GM12878 (cell line): ENCODE results near the gene URB1. TPM values are rescaled to one million over a fixed set of nuclear protein-coding genes. Genes with fewer than 3 reads are reported as not detected.

Source experiments
- ATAC-seq: fragments of 200-7000 bp; cut with Tn5 transposase; 3 replicates; pipeline ENCODE4 v1.9.1; 2020; ENCODE audit warnings: mild to moderate bottlenecking, moderate library complexity
- BruUV-seq: library from RNA; stranded (reverse); fragments of 400-500 nt; replicated peaks from 2 replicates; lab custom pipeline; 2021; lab: Mats Ljungman, UMichigan
- CTCF ChIA-PET: fragments of 300-600 bp; sonication (Branson Sonifier 250); formaldehyde crosslinking; extraction: SDS; loops from one replicate; lab custom pipeline; 2021; ENCODE audit warnings: inconsistent platforms; lab: Yijun Ruan, JAX
- POLR2A ChIA-PET: fragments of 350-600 bp; formaldehyde crosslinking; extraction: SDS; loops from one replicate; lab custom pipeline; 2021; ENCODE audit warnings: inconsistent platforms; lab: Charles Lee
- RAD21 ChIA-PET: fragments of 300-600 bp; sonication (Branson Sonifier 250); formaldehyde crosslinking; loops from one replicate; lab custom pipeline; 2023; ENCODE audit warnings: antibody characterized with exemption; ENCODE audit not compliant: unreplicated experiment; lab: Charles Lee
- SMC1A ChIA-PET: fragments of 300-600 bp; sonication (Branson Sonifier 250); formaldehyde crosslinking; loops from one replicate; lab custom pipeline; 2023; ENCODE audit not compliant: unreplicated experiment, uncharacterized antibody; lab: Charles Lee
- DNase-seq: peaks from one replicate; pipeline ENCODE4 v3.0.0-alpha.2; 2011; ENCODE audit warnings: low read depth, low spot score
- FAIRE-seq: peaks from 3 replicates; lab custom pipeline; 2011; peaks lifted over from hg19 to GRCh38; lab: Jason Lieb, UNC
- H2AFZ ChIP-seq: 2 replicates; pipeline ENCODE4 v1.6.0; 2011; ENCODE audit warnings: low read depth, low read length, control low read depth; ENCODE audit not compliant: control insufficient read depth
- H3K27ac ChIP-seq: 2 replicates; pipeline ENCODE4 v1.5.1; 2011; ENCODE audit warnings: control low read depth; ENCODE audit not compliant: control insufficient read depth, insufficient read depth
- H3K27me3 ChIP-seq, 2 experiments: replicated peaks in 1 of 2; 2 replicates each; pipeline versions ENCODE4 v1.6.0 to v1.6.1; 2011; ENCODE audit warnings: low read length in 1 of 2; ENCODE audit not compliant: control insufficient read depth in 2 of 2, insufficient read depth in 2 of 2
- H3K36me3 ChIP-seq, 2 experiments: 2 replicates each; pipeline ENCODE4 v1.5.1; 2011; ENCODE audit warnings: low read length in 1 of 2; ENCODE audit not compliant: control insufficient read depth in 2 of 2, insufficient read depth in 2 of 2
- H3K4me1 ChIP-seq: 2 replicates; pipeline ENCODE4 v1.6.1; 2011; ENCODE audit warnings: mild to moderate bottlenecking, low read length, moderate library complexity, mixed read lengths; ENCODE audit not compliant: control insufficient read depth, insufficient read depth
- H3K4me2 ChIP-seq: 2 replicates; pipeline ENCODE4 v1.6.0; 2011; ENCODE audit warnings: control low read depth; ENCODE audit not compliant: control insufficient read depth, insufficient read depth
- H3K4me3 ChIP-seq: fragments of 200-600 bp; sonication (generic); 2 replicates; pipeline ENCODE4 v1.5.1; 2016
- H3K79me2 ChIP-seq: 2 replicates; pipeline ENCODE4 v1.6.0; 2011; ENCODE audit warnings: low read length; ENCODE audit not compliant: control insufficient read depth, insufficient read depth
- H3K9ac ChIP-seq: 2 replicates; pipeline ENCODE4 v1.8.0; 2011; ENCODE audit warnings: low read length, control low read depth, mixed read lengths; ENCODE audit not compliant: control insufficient read depth, insufficient read depth
- H3K9me3 ChIP-seq: replicated peaks from 3 replicates; pipeline ENCODE4 v1.5.1; 2011; ENCODE audit warnings: mild to moderate bottlenecking, low read length; ENCODE audit not compliant: control insufficient read depth, insufficient read depth
- H4K20me1 ChIP-seq: 2 replicates; pipeline ENCODE4 v1.6.0; 2011; ENCODE audit not compliant: control insufficient read depth, insufficient read depth
- BACH1 ChIP-seq: fragments of 450-650 bp; IDR thresholded peaks from 2 replicates; pipeline ENCODE4 v1.6.1; 2017; ENCODE audit warnings: mild to moderate bottlenecking, borderline replicate concordance
- BRCA1 ChIP-seq: IDR thresholded peaks from 2 replicates; pipeline ENCODE4 v1.6.1; 2011; ENCODE audit warnings: low read depth, low read length, improper control_type of control experiment
- SIN3A ChIP-seq: IDR thresholded peaks from 2 replicates; pipeline ENCODE4 v1.6.1; 2012; ENCODE audit warnings: low read depth, low read length, improper control_type of control experiment
- WRNIP1 ChIP-seq: IDR thresholded peaks from 2 replicates; pipeline ENCODE4 v1.6.1; 2011; ENCODE audit warnings: low read depth, low read length, improper control_type of control experiment, borderline replicate concordance
- ZNF384 ChIP-seq: IDR thresholded peaks from 2 replicates; pipeline ENCODE4 v1.6.1; 2012; ENCODE audit warnings: low read depth, mild to moderate bottlenecking, low read length, improper control_type of control experiment, borderline replicate concordance
- WGBS: methylation state at CpG from one replicate; pipeline ENCODE4 v1.1.6; 2016; ENCODE audit warnings: low lambda C conversion rate; ENCODE audit not compliant: insufficient replicate concordance, insufficient coverage; ENCODE audit errors: missing lambda C conversion rate; 5-methylcytosine and 5-hydroxymethylcytosine counted together
- in situ Hi-C: fragments of 300-500 bp; cut with MboI; formaldehyde crosslinking; loops from 9 replicates; pipeline ENCODE4 v1.14.3; 2018; ENCODE audit warnings: mixed read lengths
- intact Hi-C: fragments of 100-400 bp; cut with micrococcal nuclease; formaldehyde crosslinking; loops from one replicate; pipeline ENCODE4 v1.14.2; 2022; ENCODE audit not compliant: unreplicated experiment
- polyA plus RNA-seq, 11 experiments: library from polyadenylated mRNA; depleted of rRNA in 4 of 11; unstranded in 6 of 11; stranded (reverse) in 5 of 11; fragments of >200 nt; fragmentation: Nextera tagmentation in 4 of 11; fragmentation: Illumina TruSeq in 1 of 11; extraction: Ambion mirVana in 4 of 11; extraction: Trizol in 1 of 11; gene quantifications; 1 replicate in 1 of 11; 2 replicates in 10 of 11; pipeline versions ENCODE4 v1.2.1 to v1.2.3, GENCODE V29; 2011 to 2016; ENCODE audit warnings: inconsistent platforms in 2 of 11, missing spikeins in 2 of 11, low read depth in 1 of 11
- total RNA-seq, 4 experiments: library from RNA; depleted of rRNA in 3 of 4; stranded (reverse); fragments of >200 nt in 3 of 4; fragmentation: Illumina TruSeq in 1 of 4; extraction: Trizol in 1 of 4; gene quantifications; 2 replicates each; pipeline versions ENCODE4 v1.2.1 to v1.2.3, GENCODE V29; 2013 to 2021
- TF ChIP-seq, protein P1 (sequence below): IDR thresholded peaks from 2 replicates; pipeline ENCODE4 v1.6.1; 2011; ENCODE audit warnings: low read depth, low read length, improper control_type of control experiment, borderline replicate concordance
- TF ChIP-seq, protein P2 (sequence below): IDR thresholded peaks from 2 replicates; pipeline ENCODE4 v1.6.1; 2012; ENCODE audit warnings: improper control_type of control experiment, low read depth, low read length; ENCODE audit not compliant: insufficient replicate concordance
- TF ChIP-seq, protein P3 (sequence below): fragments of 150-350 bp; IDR thresholded peaks from 2 replicates; pipeline ENCODE4 v1.6.1; 2016; ENCODE audit warnings: low read depth, low read length
- TF ChIP-seq, protein P4 (sequence below): fragments of 450-650 bp; formaldehyde crosslinking; IDR thresholded peaks from 2 replicates; pipeline ENCODE4 v1.5.0; 2022; ENCODE audit warnings: mild to moderate bottlenecking, missing genetic modification characterization

Gene URB1
- total and polyA plus RNA-seq, 10 of the 15 experiments (the other 5 are each of a cell fraction or from before 2014, with no cell fraction given) = 0.56 to 23.2 (median 8.9) TPM

DNA sequence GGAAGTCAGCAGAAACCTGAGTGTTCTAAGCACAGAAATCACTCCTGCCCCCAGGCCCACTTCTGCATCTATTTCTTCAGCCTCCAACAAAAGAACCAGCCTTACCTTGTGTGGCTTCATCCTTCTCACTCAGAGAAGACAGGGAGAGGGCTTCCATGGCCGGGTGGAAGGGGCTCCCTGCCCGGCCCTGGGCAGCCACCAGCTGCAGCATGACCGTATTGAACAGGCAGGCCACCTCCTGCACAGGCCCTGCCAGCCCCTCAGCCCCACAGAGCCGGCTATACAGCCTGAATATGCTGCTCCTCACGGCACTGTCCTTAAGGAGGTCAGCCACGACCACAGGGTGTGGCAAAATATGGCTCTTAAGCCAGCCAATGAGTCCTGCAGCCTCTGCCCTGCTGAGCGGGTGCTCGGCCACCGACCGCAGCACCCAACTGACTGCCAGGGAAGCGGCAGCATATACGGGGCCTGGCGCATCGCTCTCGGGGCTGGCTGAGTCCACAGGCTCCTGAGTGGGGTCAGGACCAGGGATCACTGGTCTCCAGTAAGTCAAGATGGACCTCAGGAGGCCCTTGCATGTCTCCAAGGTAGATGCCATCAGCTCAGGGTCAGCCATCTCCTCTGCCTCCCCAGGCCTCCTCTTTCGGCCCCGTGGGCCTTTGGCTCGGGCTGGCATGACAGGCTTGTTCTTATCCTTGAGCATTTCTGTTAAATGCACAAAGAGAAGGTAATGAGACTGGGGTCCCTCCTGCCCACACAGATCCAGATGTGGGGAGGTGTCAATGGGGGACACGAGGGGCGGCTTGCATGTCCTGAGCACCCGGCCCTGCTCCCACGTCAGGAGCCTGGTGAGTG lies 76.2 kb downstream of the URB1 start:
- BruUV-seq = no TSS peak
- intact Hi-C loops (no loop called here), in situ Hi-C loops (no loop called here)
- no peaks in the 10 kb centered on the region for H3K4me1 ChIP-seq
- H3K4me3 ChIP-seq = no peak overlapping the region
- CTCF ChIA-PET = no interaction called here
- POLR2A ChIA-PET = no interaction called here
- H3K79me2 ChIP-seq = no peaks in the 10 kb centered on the region
- H4K20me1 ChIP-seq = no peaks in the 10 kb centered on the region
- no peak overlapping the region for H2AFZ ChIP-seq
- RAD21 ChIA-PET = no interaction called here
- H3K27ac ChIP-seq = no peak overlapping the region
- FAIRE-seq = no peak
- SMC1A ChIA-PET = no interaction called here
- no peaks in the 10 kb centered on the region for H3K9me3 ChIP-seq
- H3K9ac ChIP-seq = no peak overlapping the region
- H3K4me2 ChIP-seq = no peak overlapping the region
- H3K36me3 ChIP-seq = peaks cover 31 to 37% of the 10 kb centered on the region in 2 experiments
- ATAC-seq = no peak
- WGBS = 95% methylated on average over 20 of the region's 22 CpGs
- DNase-seq = no peak
- H3K27me3 ChIP-seq = no peaks in the 10 kb centered on the region
- TF ChIP-seq WRNIP1 = no peak
- TF ChIP-seq, protein P1, sequence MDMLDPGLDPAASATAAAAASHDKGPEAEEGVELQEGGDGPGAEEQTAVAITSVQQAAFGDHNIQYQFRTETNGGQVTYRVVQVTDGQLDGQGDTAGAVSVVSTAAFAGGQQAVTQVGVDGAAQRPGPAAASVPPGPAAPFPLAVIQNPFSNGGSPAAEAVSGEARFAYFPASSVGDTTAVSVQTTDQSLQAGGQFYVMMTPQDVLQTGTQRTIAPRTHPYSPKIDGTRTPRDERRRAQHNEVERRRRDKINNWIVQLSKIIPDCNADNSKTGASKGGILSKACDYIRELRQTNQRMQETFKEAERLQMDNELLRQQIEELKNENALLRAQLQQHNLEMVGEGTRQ = no peak
- TF ChIP-seq, protein P2, sequence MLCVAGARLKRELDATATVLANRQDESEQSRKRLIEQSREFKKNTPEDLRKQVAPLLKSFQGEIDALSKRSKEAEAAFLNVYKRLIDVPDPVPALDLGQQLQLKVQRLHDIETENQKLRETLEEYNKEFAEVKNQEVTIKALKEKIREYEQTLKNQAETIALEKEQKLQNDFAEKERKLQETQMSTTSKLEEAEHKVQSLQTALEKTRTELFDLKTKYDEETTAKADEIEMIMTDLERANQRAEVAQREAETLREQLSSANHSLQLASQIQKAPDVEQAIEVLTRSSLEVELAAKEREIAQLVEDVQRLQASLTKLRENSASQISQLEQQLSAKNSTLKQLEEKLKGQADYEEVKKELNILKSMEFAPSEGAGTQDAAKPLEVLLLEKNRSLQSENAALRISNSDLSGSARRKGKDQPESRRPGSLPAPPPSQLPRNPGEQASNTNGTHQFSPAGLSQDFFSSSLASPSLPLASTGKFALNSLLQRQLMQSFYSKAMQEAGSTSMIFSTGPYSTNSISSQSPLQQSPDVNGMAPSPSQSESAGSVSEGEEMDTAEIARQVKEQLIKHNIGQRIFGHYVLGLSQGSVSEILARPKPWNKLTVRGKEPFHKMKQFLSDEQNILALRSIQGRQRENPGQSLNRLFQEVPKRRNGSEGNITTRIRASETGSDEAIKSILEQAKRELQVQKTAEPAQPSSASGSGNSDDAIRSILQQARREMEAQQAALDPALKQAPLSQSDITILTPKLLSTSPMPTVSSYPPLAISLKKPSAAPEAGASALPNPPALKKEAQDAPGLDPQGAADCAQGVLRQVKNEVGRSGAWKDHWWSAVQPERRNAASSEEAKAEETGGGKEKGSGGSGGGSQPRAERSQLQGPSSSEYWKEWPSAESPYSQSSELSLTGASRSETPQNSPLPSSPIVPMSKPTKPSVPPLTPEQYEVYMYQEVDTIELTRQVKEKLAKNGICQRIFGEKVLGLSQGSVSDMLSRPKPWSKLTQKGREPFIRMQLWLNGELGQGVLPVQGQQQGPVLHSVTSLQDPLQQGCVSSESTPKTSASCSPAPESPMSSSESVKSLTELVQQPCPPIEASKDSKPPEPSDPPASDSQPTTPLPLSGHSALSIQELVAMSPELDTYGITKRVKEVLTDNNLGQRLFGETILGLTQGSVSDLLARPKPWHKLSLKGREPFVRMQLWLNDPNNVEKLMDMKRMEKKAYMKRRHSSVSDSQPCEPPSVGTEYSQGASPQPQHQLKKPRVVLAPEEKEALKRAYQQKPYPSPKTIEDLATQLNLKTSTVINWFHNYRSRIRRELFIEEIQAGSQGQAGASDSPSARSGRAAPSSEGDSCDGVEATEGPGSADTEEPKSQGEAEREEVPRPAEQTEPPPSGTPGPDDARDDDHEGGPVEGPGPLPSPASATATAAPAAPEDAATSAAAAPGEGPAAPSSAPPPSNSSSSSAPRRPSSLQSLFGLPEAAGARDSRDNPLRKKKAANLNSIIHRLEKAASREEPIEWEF = no peak
- TF ChIP-seq, protein P3, sequence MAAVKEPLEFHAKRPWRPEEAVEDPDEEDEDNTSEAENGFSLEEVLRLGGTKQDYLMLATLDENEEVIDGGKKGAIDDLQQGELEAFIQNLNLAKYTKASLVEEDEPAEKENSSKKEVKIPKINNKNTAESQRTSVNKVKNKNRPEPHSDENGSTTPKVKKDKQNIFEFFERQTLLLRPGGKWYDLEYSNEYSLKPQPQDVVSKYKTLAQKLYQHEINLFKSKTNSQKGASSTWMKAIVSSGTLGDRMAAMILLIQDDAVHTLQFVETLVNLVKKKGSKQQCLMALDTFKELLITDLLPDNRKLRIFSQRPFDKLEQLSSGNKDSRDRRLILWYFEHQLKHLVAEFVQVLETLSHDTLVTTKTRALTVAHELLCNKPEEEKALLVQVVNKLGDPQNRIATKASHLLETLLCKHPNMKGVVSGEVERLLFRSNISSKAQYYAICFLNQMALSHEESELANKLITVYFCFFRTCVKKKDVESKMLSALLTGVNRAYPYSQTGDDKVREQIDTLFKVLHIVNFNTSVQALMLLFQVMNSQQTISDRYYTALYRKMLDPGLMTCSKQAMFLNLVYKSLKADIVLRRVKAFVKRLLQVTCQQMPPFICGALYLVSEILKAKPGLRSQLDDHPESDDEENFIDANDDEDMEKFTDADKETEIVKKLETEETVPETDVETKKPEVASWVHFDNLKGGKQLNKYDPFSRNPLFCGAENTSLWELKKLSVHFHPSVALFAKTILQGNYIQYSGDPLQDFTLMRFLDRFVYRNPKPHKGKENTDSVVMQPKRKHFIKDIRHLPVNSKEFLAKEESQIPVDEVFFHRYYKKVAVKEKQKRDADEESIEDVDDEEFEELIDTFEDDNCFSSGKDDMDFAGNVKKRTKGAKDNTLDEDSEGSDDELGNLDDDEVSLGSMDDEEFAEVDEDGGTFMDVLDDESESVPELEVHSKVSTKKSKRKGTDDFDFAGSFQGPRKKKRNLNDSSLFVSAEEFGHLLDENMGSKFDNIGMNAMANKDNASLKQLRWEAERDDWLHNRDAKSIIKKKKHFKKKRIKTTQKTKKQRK = no peak
- no peak for TF ChIP-seq SIN3A
- TF ChIP-seq BRCA1 = no peak
- no peak for TF ChIP-seq ZNF384
- no peak for TF ChIP-seq BACH1
- TF ChIP-seq, protein P4, sequence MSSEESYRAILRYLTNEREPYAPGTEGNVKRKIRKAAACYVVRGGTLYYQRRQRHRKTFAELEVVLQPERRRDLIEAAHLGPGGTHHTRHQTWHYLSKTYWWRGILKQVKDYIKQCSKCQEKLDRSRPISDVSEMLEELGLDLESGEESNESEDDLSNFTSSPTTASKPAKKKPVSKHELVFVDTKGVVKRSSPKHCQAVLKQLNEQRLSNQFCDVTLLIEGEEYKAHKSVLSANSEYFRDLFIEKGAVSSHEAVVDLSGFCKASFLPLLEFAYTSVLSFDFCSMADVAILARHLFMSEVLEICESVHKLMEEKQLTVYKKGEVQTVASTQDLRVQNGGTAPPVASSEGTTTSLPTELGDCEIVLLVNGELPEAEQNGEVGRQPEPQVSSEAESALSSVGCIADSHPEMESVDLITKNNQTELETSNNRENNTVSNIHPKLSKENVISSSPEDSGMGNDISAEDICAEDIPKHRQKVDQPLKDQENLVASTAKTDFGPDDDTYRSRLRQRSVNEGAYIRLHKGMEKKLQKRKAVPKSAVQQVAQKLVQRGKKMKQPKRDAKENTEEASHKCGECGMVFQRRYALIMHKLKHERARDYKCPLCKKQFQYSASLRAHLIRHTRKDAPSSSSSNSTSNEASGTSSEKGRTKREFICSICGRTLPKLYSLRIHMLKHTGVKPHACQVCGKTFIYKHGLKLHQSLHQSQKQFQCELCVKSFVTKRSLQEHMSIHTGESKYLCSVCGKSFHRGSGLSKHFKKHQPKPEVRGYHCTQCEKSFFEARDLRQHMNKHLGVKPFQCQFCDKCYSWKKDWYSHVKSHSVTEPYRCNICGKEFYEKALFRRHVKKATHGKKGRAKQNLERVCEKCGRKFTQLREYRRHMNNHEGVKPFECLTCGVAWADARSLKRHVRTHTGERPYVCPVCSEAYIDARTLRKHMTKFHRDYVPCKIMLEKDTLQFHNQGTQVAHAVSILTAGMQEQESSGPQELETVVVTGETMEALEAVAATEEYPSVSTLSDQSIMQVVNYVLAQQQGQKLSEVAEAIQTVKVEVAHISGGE (CRISPR knock-in tag) = no peak
